ENCODE results near the gene TGM2. TPM values are rescaled to one million over a fixed set of nuclear protein-coding genes. Genes with fewer than 3 reads are reported as not detected.
A peak's percentile ranks its signal among the peaks of the same experiment; 100 is the strongest.

The TGM2 gene
- total and polyA plus RNA-seq, 2 experiments from 2014 or later = 119 to 275 TPM

DNA sequence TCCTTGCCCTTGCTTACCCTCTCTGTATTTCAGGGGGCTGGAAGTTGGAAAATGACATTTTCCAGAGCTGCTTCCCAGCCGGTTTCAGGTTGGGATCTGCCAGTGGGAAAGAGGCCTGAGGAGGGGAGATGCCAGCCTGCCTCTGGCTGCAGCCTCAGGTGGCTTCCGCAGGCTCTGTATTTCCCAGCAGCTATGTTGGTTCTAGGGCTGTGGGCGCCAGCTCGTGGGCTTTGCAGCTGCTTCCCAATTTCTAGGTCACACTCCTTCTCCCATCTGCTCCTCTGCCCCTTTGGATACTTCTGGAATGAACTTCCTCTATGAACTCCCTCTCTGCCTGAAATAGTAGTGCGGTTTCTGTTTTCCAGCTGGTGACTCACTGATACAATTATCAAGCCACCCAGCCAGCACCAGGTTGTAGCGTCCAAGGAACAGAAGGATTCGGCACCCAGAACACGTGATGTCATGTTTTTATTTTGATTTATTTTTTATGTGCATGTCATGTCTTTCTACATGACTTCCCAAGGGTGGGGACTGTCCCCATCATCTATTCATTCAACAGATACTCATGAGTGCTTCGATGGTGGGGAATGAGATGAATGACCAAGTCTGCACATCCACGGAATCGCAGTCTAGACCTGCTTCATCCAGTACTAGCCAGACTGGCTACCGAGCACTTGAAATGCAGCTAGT lies 38.0 kb downstream of the TGM2 start:
- Histone ChIP-seq H3K4me3 (no peak overlapping the region), H3K9me3 (ENCODE audit: low read depth) (no peaks in the 10 kb centered on the region), H3K4me1 (ENCODE audit: low read depth) (peaks cover 20% of the 10 kb centered on the region), H3K36me3 (peaks cover 9% of the 10 kb centered on the region), H3K27me3 (no peaks in the 10 kb centered on the region), H3K27ac (peak overlapping the region; percentile 56)
- TF ChIP-seq, protein P1, sequence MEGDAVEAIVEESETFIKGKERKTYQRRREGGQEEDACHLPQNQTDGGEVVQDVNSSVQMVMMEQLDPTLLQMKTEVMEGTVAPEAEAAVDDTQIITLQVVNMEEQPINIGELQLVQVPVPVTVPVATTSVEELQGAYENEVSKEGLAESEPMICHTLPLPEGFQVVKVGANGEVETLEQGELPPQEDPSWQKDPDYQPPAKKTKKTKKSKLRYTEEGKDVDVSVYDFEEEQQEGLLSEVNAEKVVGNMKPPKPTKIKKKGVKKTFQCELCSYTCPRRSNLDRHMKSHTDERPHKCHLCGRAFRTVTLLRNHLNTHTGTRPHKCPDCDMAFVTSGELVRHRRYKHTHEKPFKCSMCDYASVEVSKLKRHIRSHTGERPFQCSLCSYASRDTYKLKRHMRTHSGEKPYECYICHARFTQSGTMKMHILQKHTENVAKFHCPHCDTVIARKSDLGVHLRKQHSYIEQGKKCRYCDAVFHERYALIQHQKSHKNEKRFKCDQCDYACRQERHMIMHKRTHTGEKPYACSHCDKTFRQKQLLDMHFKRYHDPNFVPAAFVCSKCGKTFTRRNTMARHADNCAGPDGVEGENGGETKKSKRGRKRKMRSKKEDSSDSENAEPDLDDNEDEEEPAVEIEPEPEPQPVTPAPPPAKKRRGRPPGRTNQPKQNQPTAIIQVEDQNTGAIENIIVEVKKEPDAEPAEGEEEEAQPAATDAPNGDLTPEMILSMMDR (IDR thresholded peaks at IDR 0.05; ENCODE audit: low read depth, low read length) = no peak
- DNase-seq (ENCODE audit: low read depth in 1 of 2, low spot score in 1 of 2) = peak in 1 of 2 donors; percentile 86

DNA sequence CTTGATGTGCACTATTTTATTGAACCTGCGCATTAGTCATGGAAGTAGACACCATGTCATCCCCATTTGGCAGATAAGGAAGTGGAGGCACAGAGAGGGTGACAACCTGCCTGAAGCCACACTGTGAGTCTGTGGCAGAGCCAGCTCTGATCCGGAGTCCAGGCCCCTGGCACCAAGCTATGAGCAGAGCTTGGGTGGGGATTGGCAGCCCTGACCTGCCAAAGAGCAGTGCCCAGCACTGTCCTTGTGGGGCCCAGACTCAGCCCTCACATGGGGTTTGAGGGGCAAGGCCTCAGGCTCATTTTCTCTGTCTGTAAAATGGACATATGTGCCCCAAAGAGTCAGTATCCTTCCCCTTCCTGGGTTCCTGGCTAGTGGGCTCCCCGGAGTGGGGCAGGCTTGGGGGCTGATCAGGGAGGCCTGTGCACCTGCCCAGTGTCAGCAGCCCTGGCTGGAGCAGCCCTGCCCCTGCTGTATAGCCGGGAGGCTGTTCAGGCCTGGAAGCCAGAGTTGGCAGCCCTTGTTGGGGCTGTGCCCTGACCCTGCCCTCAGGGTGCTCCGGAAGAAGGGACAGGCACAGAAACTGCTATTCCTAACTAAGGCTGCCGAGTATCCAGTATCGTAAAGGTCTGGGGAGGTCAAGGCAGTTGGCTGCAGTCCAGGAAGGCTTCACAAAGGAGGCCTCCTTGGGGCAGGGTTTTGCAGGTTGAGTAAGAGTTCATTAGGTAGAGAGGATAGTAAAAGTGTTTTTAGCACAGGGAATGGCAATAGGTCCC lies 38.7 kb downstream of the TGM2 start:
- no peak overlapping the region for H3K4me3 ChIP-seq
- H3K27me3 ChIP-seq = no peaks in the 10 kb centered on the region
- peaks cover 9% of the 10 kb centered on the region for H3K36me3 ChIP-seq
- peak in 1 of 2 donors; percentile 42 for DNase-seq (ENCODE audit: low read depth in 1 of 2, low spot score in 1 of 2)
- TF ChIP-seq, protein P1 (IDR thresholded peaks at IDR 0.05; ENCODE audit: low read depth, low read length) = no peak
- H3K9me3 ChIP-seq (ENCODE audit: low read depth) = no peaks in the 10 kb centered on the region
- H3K27ac ChIP-seq = peak overlapping the region; percentile 56
- H3K4me1 ChIP-seq (ENCODE audit: low read depth) = peaks cover 20% of the 10 kb centered on the region

DNA sequence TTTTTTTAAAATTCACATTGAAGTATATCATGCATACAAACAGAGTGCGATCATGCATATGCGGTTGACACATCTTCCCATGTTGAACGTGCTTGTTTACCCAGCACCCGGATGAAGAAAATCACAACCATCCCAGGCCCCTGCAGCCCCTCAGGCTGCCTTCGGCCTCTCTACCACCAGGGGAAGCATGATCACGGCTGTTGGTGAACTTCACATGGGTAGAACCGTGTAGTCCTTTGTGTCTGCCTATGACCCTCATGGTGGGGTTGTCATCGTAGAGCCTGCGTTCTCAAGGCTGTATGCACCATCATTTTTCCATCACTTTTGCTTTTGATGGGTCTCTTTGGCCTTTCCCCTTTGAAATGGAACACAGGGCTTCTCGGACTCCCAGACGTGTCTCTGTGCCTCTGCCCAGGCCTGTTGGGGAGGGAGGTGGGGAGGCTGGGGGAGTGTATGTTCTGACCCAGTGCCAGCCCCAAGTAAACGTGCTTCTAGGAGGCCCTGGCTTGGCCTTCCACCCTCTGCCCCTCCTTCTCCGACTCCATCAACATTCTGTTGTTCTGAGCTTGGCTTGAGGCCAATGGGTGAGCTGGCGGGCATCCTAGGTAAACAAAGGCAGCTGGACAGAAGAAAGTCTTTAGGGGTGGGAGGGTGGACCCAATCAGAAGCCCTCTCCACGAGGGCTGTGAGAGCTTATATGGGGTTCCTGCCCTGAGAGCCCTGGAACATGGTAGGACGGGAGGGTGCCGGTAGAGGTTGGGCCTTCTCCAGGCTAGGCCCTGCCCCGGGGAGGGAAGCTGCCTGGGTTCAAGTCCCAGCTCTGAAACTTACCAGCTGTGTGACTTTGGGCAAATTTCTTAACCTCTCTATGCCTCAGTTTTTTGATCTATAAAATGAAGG lies 39.7 kb downstream of the TGM2 start:
- peak in 1 of 2 donors; percentile 92 for DNase-seq (ENCODE audit: low read depth in 1 of 2, low spot score in 1 of 2)
- H3K4me3 ChIP-seq = no peak overlapping the region
- no peaks in the 10 kb centered on the region for H3K9me3 ChIP-seq (ENCODE audit: low read depth)
- peaks cover 20% of the 10 kb centered on the region for H3K4me1 ChIP-seq (ENCODE audit: low read depth)
- H3K27ac ChIP-seq = no peak overlapping the region
- H3K36me3 ChIP-seq = peaks cover 3% of the 10 kb centered on the region
- no peaks in the 10 kb centered on the region for H3K27me3 ChIP-seq
- TF ChIP-seq, protein P1 (IDR thresholded peaks at IDR 0.05; ENCODE audit: low read depth, low read length) = no peak

DNA sequence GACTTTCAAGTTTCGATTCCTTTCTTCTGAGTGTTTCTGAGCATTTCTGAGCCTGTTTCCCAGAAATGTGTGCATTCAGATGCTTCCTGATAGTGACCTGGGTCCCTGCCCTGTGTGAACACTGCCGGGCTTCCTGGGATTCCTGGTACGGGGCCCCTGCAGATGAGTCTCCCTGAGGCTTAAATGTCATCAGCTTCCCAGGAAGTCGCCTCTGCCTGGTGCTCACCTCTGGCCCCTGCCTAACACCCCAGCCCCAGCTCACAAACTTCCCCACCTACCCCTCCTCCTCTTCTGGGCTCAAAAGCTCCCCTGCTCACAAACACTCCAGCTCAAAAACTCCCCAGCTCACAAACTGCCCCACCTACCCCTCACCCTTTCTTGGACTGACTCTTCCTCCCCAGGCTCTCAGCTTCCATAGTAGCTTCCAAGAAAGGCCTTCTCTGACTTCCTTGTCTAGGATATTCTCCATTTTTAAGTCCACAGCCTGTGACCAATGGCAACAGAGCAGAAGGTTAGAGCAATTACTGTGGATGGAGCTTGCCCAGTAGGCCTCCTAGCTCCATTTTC lies 42.0 kb downstream of the TGM2 start:
- Histone ChIP-seq H3K4me1 (ENCODE audit: low read depth) (peaks cover 17% of the 10 kb centered on the region), H3K36me3 (no peaks in the 10 kb centered on the region), H3K9me3 (ENCODE audit: low read depth) (no peaks in the 10 kb centered on the region), H3K4me3 (no peak overlapping the region), H3K27me3 (no peaks in the 10 kb centered on the region), H3K27ac (peak overlapping the region; percentile 58)
- TF ChIP-seq, protein P1 (IDR thresholded peaks at IDR 0.05; ENCODE audit: low read depth, low read length) = no peak
- peak in 1 of 2 donors; percentile 53 for DNase-seq (ENCODE audit: low read depth in 1 of 2, low spot score in 1 of 2)

DNA sequence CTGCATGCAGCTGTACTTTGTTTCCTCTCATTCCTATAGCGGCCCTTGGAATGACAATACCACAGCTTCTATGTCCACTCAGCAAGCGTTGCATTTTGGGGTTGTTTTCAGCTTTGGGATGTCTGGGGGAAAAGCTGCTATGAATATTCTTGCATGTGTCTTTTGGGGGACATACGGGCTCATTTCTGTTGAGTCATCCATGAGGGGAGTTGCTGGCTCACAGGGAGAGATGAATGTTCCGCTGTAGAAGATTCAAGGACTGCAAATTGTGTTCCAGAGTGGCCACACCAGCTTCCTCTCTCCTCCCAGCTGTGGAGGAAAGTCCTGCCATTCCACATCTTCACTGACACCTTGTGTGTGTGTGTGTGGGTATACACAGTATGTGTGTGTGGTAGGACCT lies 43.3 kb downstream of the TGM2 start:
- DNase-seq (ENCODE audit: low read depth in 1 of 2, low spot score in 1 of 2) = no peak
- peaks cover 9% of the 10 kb centered on the region for H3K4me1 ChIP-seq (ENCODE audit: low read depth)

More for the DNA sequence above, 43.3 kb downstream of the TGM2 start:
- H3K27me3 ChIP-seq = no peaks in the 10 kb centered on the region
- peak overlapping the region; percentile 40 for H3K27ac ChIP-seq
- no peak overlapping the region for H3K4me3 ChIP-seq
- TF ChIP-seq, protein P1 (IDR thresholded peaks at IDR 0.05; ENCODE audit: low read depth, low read length) = no peak
- H3K36me3 ChIP-seq = no peaks in the 10 kb centered on the region
- H3K9me3 ChIP-seq (ENCODE audit: low read depth) = no peaks in the 10 kb centered on the region

Measured in cardiac muscle cell (in vitro differentiated cells and primary cell).